A549 (cell line): ENCODE data around the gene AMZ1.

Experiments used
- BCL3 ChIP-seq: fragments of >200 bp; sonication (Bioruptor Twin); formaldehyde crosslinking; IDR thresholded peaks from 3 replicates; pipeline ENCODE4 v1.6.1; 2016
- CBX2 ChIP-seq: fragments of 200-600 bp; sonication (generic); IDR thresholded peaks from 2 replicates; pipeline ENCODE4 v1.6.1; 2016; ENCODE audit warnings: low read depth, mild to moderate bottlenecking, borderline replicate concordance
- CTCF ChIP-seq: fragments of >200 bp; sonication (Bioruptor Twin); formaldehyde crosslinking; IDR thresholded peaks from 3 replicates; pipeline ENCODE4 v1.5.1; 2016
- ELK1 ChIP-seq: fragments of 150-350 bp; IDR thresholded peaks from 2 replicates; pipeline ENCODE4 v1.6.1; 2014; ENCODE audit warnings: low read depth, mild to moderate bottlenecking, low read length
- EP300 ChIP-seq, 2 experiments: fragments of >200 bp; sonication (Bioruptor Twin); formaldehyde crosslinking; IDR thresholded peaks; 2 replicates in 1 of 2; 3 replicates in 1 of 2; pipeline ENCODE4 v1.6.1; 2016 to 2017
- HDAC2 ChIP-seq: fragments of 200-600 bp; sonication (generic); IDR thresholded peaks from 2 replicates; pipeline ENCODE4 v1.6.1; 2016
- MAX ChIP-seq: IDR thresholded peaks from 2 replicates; pipeline ENCODE4 v1.6.1; 2012
- PBX3 ChIP-seq: IDR thresholded peaks from 2 replicates; pipeline ENCODE4 v1.6.1; 2012
- POLR2A ChIP-seq: IDR thresholded peaks from 2 replicates; pipeline ENCODE4 v1.6.1; 2012; ENCODE audit warnings: mild to moderate bottlenecking, low read length
- SMC3 ChIP-seq: fragments of >200 bp; sonication (Bioruptor Twin); formaldehyde crosslinking; IDR thresholded peaks from 3 replicates; pipeline ENCODE4 v1.6.1; 2018; ENCODE audit warnings: inconsistent platforms
- SREBF2 ChIP-seq: fragments of 450-650 bp; IDR thresholded peaks from 2 replicates; pipeline ENCODE4 v1.6.1; 2014; ENCODE audit warnings: mild to moderate bottlenecking, moderate library complexity
- USF2 ChIP-seq: fragments of 450-650 bp; IDR thresholded peaks from 2 replicates; pipeline ENCODE4 v1.6.1; 2014; ENCODE audit warnings: antibody characterized with exemption
- ZSCAN20 ChIP-seq: fragments of 250-450 bp; sonication (Bioruptor Pico); IDR thresholded peaks from 2 replicates; pipeline ENCODE4 v1.8.0; 2022; ENCODE audit warnings: mild to moderate bottlenecking, moderate library complexity

GRCh38 chr7:2644220-2644561 is 43.8 kb upstream of the AMZ1 start:
- no peak for TF ChIP-seq CBX2
- TF ChIP-seq SREBF2: no peak
- no peak for TF ChIP-seq SMC3
- TF ChIP-seq CTCF: no peak
- no peak for TF ChIP-seq EP300 (IDR thresholded peaks at IDR 0.05)
- no peak for TF ChIP-seq ZSCAN20
- no peak for TF ChIP-seq ELK1
- no peak for TF ChIP-seq PBX3
- TF ChIP-seq USF2: no peak
- no peak for TF ChIP-seq HDAC2
- TF ChIP-seq BCL3: no peak
- TF ChIP-seq MAX: no peak
- no peak for TF ChIP-seq POLR2A
